Frontal cortex (tissue), 4 donors: ENCODE data around the gene MLH3. TPM values are rescaled to one million over a fixed set of nuclear protein-coding genes. Genes with fewer than 3 reads are reported as not detected.
A peak's percentile ranks its signal among the peaks of the same experiment; 100 is the strongest.

Source experiments
- DNase-seq, 2 donors: peaks; one replicate each; pipeline ENCODE4 v3.0.0; 2012; ENCODE audit warnings: low spot score in 2 of 2
- FAIRE-seq: peaks from 2 replicates; lab custom pipeline; 2012; peaks lifted over from hg19 to GRCh38; lab: Jason Lieb, UNC
- small RNA-seq: library from RNA; depleted of rRNA; stranded (forward); fragments of <200 nt; gene quantifications from one replicate; pipeline ENCODE3, GENCODE V24; 2014
- total RNA-seq: library from RNA; depleted of rRNA; stranded (reverse); fragments of >200 nt; gene quantifications from one replicate; pipeline ENCODE4 v1.2.3, GENCODE V29; 2014
- donor health status: control.
- donor health status: control.
- donor health status: control.

MLH3 gene
- total RNA-seq, 1 donor from 2014 or later, result 79.1 TPM

DNA sequence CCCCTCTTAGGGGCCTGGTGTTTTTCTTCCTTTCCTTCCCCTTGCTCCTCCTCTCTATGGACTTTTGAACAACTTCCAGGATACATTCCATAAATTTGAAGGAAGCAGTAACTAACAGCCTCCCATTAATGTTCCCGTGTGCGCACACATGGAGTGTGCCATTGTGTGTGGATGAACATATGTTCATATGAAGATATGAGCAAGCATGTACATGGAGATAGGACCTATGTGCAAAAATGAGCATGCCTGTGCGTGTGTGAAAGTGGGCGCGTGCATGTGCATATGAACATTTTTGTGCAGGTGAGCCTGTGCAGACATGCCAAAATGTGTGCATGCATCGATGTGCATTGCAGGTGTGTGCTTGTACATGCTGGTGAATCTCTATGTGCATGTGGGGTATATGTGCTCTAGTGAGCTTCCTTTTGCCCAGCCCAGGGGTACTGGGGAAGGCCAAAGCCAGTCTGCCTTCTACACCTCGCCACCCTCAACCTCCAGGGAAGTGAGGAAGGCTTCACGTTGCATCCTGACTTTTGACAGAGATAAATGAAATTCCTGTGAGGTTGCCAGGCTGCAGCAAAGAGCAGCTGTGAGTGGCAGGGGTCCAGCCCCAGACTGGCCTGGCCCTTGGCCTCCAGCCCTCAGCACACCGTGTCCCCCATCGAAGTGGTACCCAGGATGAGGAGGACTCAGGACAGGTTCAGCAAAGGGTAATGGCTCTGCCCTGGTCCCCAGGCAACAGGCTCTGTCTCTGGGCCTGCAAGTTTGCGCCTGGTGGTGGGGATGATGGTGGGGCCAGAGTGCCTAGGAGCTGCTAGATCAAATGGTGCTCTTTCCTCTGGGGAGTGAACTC lies 74.8 kb downstream of the MLH3 start:
- no peak for FAIRE-seq

DNA sequence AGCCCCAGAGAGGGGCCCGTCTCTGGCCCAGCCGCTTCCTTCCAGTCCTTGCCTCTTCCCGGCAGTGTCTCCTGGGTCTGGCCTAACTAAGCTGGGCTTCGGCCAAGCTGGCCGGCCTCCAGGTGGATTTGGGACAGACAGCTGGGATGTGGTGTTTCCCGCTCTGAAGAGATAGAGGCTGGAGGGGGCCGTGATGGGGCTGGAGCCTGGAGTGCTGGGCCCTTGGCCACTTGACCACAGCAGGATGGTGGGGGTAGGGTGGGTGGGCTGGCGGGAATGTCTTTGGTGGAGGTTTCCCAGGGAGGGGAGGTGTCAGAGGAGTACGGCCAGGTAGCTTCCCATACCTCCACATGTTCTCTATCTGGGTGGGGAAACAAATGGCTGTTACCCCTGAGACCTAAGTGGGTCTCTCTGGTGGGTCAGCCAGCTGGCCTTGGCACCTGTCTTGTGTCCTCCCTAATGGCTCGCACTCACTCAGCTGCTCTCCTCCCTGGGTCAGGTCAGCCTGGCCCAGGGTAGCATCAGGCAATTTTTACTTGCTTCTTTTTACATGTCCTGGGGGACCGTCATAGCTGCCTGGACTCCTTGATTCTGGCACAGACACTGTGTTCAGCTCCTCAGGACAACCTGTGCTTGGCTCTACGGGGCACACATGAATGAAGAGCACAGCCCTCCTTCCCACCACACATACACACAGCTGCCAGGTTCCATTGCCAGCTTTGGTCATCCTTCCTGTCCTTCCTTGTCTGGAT lies 76.0 kb downstream of the MLH3 start:
- no peak for DNase-seq
- FAIRE-seq, result no peak

More for the DNA sequence above, 74.8 kb downstream of the MLH3 start:
- no peak for DNase-seq

DNA sequence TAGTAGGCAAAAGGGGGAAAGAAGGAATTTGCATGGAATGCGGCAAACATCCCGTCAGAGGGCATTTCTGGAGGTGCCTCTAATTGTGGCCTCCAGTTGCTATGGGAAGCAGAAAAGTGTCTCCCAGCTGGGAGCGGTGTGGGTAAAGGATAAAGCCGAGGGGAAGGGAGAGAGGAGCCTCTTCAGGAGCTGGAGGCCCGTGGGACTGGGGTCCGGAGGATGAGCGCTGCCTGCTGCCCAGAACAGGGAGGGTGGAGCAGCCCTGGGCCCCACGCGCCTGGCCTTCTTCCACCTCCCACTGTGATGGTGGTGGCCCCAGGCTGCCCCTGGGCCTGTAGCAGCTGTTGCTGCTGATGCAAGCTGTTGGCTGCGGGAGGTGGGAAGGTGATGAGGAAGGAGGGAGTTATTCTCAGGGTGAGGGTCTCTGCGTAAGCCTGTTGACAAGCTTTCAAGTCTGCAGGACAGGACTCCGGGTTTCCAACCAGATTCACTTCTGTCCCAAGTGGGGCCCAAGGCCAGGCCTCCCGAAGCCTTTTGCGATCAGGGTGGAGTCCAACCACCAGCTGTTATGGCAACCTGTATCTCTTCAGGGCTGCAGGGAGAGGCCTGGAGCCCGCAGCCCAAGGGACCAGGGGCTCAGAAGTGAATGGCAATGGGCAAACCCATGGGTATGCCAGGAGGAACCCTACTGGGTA lies 76.8 kb downstream of the MLH3 start:
- no peak for FAIRE-seq
- DNase-seq, result no peak

- no peak for DNase-seq
- no peak for FAIRE-seq
Observed at GRCh38 chr14:74973905-74974363, 77.3 kb downstream of the MLH3 start.

- FAIRE-seq, result no peak
Observed at GRCh38 chr14:74973003-74973653, 78.1 kb downstream of the MLH3 start.

DNA sequence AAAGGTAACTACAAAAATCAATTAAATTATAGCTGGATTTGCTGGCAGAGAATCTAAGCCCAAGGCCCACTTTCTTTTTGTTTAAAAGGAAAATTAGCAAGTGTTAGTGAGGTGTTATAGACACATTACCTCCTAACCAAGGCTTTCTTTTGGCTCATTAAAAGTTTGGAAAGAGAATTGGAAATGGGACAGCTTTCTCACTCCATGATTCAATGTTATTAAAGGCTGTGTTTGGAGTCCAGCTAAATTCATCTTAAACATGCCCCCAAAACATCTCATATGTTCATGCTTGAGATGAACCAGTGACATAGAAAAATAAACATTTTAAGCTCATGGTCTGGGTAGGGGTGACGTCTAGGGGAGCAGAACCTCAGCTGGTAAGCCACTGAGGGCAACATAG lies 82.5 kb downstream of the MLH3 start:
- no peak for DNase-seq
- no peak for FAIRE-seq

More at GRCh38 chr14:74973003-74973653, 78.1 kb downstream of the MLH3 start:
- DNase-seq, result peak in 1 of 2 donors; percentile 58

GRCh38 chr14:74965486-74966153 lies 85.6 kb downstream of the MLH3 start:
- DNase-seq, result no peak
- no peak for FAIRE-seq

- DNase-seq (no peak), FAIRE-seq (no peak)
Observed at GRCh38 chr14:74964787-74965485, 86.3 kb downstream of the MLH3 start.

Small RNA genes within 50 kb of the gene (small RNA-seq; reads per million reads assigned to genes)
- not detected for gene RNU6-689P

Other genes with a start within 250 kb of the MLH3 start
- not detected for gene PROX2, start 175.3 kb downstream of the MLH3 start, total RNA-seq
- gene DLST, start 169.6 kb downstream of the MLH3 start, total RNA-seq, result 28.5 TPM
- gene RPS6KL1, start 128.2 kb downstream of the MLH3 start, total RNA-seq, result 23.6 TPM
- gene PGF, start 95.9 kb downstream of the MLH3 start, total RNA-seq, result 2.9 TPM
- 26.5 TPM for gene EIF2B2, start 48.5 kb downstream of the MLH3 start, total RNA-seq
- gene ACYP1, start 12.6 kb upstream of the MLH3 start, total RNA-seq, result 17.9 TPM
- 2.4 TPM for gene ZC2HC1C, start 18.2 kb upstream of the MLH3 start, total RNA-seq
- gene NEK9, start 75.6 kb upstream of the MLH3 start, total RNA-seq, result 20.0 TPM
- 108 TPM for gene TMED10, start 125.1 kb upstream of the MLH3 start, total RNA-seq
- gene FOS, start 227.4 kb upstream of the MLH3 start, total RNA-seq, result 15.1 TPM